NCI-H82 treated with DMSO at 0.1 percent for 48 hours (cell line): ENCODE results near the gene ALG2.

Experiments
- DNase-seq: peaks from one replicate; lab custom pipeline; 2025; ENCODE audit not compliant: unreplicated experiment; lab: John Stamatoyannopoulos, UW

The ALG2 gene

GRCh38 chr9:99173570-99174504, 47.9 kb downstream of the ALG2 start:
- DNase-seq = peak; percentile 12

GRCh38 chr9:99172124-99173091, 49.3 kb downstream of the ALG2 start:
- DNase-seq = peak; percentile 97

DNA sequence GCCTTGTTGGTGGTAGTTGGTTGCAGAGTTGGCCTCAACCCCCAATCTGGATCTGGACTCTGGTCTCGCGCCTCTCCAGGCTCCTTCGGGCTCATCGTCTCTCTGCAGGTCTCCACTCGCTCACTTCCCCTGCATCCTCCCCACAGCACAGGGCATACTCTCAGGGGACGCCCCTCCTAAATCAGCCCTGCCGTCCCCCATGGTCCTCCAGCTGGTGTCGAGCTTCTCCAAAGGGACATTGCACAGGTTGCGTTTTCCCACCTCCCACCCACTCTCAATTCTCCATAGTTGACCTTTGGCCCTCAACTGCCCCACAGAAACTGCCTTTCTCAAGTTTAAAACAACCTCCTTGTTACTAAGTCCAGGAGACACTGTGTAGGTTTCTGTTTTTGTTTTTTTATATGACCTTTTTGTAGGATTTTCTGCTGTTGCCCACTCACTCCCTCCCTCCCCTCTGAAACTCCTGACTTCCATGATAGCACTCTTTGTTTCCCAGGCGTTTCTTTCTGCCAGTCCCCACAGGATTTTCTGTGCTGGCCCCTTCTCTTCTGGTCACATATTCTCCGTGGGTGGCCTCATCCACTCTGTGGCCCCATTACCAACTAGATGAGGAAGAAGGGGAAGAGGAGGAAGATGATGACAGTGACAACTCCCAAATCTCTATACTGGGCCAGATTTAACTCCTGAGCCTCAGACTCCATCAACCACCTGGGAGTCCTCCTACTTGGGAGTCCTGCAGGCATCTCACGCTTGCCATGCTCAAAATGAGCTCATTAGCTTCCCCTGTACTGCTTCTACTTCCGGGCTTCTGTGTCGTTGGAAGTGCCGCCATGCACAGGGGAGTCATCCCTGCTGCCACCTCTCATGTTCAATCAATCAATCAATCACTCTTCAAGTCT, 50.3 kb downstream of the ALG2 start:
- no peak for DNase-seq

GRCh38 chr9:99169982-99170761, 51.6 kb downstream of the ALG2 start:
- peak; percentile 51 for DNase-seq

DNA sequence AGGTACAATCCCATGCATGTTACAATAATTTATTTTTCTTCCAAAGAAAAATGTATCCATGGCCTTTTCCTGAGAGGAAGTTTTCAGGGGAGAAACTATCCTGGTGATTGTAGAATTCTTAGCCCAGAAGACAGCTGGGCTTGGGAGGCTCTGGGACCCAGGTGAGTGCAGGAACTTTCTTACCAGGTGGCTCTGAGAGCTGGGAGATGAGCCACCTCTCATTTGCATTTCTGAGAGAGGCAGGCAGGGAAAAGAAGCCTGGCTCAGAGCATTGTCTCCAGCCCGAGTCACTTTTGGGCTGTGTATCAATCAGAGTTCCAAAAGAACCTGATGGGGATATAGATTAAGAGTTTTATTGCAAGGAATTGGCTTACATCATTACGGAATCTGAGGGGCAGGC, 52.7 kb downstream of the ALG2 start:
- no peak for DNase-seq

DNA sequence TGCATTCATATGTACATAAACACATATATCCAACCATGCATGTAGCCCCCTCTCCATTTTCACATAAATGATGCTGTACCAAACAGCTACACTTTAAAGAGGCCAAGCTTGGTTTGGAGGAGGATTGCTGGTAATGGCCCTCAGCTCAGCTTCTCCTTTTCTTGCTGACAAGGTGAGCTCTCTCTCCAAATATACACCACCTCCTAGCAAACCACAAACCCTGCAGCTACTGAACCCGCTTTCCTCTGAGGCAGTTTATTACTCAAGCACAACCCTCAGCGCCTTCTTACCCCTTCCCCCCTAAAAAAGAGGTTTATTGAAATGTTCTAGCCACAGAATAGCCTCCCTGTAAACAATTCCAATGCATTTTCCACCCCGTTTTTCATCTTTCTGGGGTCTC, 54.0 kb downstream of the ALG2 start:
- no peak for DNase-seq

DNA sequence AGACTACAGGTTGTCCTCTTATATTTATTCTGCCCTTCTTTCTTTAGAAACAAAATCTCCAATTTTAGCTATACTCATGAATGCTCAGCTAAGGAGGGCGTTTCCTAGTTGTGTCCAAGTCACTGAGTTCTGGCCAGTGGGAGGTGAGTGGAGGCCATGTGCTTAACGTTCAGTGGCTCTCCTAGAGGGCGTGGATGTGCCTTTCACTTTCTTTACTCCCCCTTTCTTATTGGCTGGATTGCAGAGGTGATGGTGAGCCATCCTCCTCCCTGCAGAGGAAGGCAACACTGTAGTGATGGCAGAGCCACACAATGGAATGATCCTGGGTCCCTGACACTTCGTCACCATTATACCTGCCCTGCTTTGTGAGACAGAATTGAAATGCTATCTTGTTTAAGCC, 54.6 kb downstream of the ALG2 start:
- peak; percentile 61 for DNase-seq
